GM18507 (cell line): Measurements from ENCODE around the gene DPH3.
A peak's percentile ranks its signal among the peaks of the same experiment; 100 is the strongest.
"Not testable (repeated sequence)": the region's sequence is repeated elsewhere in the genome, so short reads cannot be mapped to it uniquely, and the experiment has no call there.

Source experiments
- DNase-seq: peaks from one replicate; pipeline ENCODE4 v3.0.0; 2011; ENCODE audit warnings: low read depth; ENCODE audit not compliant: insufficient read length; ENCODE audit errors: extremely low spot score
- FAIRE-seq: peaks from 2 replicates; lab custom pipeline; 2011; peaks lifted over from hg19 to GRCh38; lab: Jason Lieb, UNC

DPH3 gene

GRCh38 chr3:16264708-16265454 is at the start of gene DPH3, which contains the start of gene OXNAD1:
DPH3 (minus strand) TSS chr3:16264943; CDS start chr3:16264876, 67 bp downstream.
OXNAD1 (plus strand) TSS chr3:16265212; CDS start chr3:16270953, 5,741 bp downstream.
- DNase-seq (peak; percentile 97), FAIRE-seq (peak; percentile 97)

GRCh38 chr3:16313886-16314645 is 49.3 kb upstream of the DPH3 start:
- DNase-seq = no peak
- FAIRE-seq = peak; percentile 52

DNA sequence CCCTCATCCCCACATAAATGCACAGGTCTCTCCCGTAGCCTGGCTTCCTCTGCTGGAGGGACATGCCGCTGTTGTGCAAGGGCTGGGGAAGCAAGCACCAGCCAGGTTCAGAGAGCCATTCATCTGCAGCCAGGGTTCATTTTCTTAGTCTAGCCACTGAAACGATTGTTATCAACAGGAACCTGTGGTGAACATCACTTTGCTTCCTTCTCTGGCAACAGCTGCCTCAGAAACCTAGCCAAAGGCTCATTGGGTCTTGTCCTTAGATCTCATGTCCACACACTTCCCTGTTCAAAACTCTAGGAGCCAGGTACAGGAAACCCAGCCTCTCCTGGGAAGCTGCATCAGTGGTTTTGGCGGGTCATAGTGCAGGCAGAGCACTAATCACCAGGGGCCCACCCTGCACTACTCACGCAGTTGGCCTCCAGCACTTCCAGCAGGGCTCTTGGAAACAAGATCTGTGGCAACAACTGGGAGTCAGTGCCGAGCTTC is 47.3 kb upstream of the DPH3 start:
- FAIRE-seq = peak; percentile 73

DNA sequence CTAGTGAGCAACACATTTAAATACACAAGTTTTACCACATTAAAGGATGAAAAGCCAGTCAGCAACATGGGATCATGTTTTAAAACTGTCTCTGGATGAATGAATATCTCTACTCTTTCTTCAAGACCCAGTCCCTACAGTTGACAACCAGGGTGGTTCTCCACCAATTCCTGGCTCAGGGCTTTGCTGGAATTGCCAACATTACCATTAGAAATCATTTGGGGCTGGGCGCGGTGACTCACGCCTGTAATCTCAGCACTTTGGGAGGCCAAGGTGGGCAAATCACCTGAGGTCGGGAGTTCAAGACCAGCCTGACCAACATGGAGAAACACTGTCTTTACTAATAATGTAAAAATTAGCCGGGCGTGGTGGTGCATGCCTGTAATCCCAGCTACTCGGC is 45.7 kb upstream of the DPH3 start:
- not testable (repeated sequence) for DNase-seq, FAIRE-seq

More for the DNA sequence above, 47.3 kb upstream of the DPH3 start:
- DNase-seq = no peak

DNA sequence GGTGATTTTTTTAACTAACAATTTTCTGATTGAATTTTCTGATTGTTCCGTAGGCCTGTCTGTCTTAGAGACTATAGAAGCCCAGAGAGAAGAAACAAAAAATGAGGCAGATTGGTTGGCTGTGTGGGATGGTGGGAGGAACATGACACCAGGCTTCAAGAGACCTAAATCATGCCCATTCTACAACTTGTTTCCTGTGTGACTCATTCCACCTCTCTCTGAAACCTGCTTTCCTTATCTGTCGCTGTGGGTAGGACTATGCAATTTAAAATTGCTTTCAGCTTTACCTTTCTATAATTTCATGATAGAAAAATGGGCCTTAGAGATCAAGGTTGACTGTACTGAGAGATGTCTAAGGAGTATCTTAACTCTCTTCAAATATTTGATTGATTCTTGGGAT is 44.8 kb upstream of the DPH3 start:
- DNase-seq = no peak
- FAIRE-seq = peak; percentile 88

DNA sequence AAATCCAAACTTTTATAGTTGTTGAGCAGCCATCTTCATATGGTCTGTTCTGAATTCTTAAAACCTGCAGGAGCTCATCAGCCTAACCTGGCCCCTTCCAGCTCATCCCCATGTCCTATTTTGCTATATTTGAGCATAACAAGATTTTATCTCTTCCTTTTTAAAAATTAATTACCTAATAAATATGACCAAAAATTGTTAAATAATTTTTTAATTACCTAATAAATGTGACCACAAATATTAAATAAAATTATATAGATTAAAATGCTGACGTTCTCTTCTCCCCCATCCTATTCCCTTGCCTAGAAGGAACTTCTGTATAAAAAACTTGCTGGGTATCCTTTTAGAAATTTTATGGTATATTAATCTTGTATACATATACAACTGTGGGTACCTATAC is 44.0 kb upstream of the DPH3 start:
- no peak for FAIRE-seq

DNA sequence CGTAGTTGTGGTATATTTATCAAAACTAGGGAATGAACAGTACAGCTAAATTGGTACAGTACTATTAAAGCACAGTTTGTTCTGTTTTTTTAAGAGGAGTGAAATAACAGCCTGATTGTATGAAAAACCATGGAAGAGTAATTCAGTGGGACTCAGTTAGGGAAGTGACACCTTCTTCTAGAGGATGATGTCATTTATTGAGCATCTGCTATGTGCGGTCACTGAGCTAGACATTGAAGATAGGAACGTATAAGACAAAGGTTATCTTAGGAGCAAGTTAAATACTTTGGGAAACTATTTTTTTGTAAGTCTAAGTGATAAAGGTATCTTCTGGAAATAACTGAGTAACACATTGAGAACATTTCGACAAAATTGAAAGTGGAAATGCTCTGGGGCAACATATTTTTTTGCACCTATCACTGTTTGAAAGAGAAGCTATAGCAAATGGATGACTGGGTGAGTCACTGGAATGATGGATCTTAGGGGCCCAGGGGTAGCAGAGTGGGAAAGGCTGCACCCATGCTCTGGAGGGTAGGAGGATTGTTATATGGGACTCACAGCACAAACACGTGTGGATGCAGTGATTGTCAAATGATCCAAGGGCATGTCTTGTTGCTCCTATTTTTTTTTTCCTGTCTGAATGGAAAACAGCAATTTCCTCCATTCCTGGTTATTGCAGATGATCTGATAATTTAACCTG is 43.2 kb upstream of the DPH3 start:
- DNase-seq (no peak), FAIRE-seq (no peak)

More for the DNA sequence above, 44.0 kb upstream of the DPH3 start:
- DNase-seq = no peak

DNA sequence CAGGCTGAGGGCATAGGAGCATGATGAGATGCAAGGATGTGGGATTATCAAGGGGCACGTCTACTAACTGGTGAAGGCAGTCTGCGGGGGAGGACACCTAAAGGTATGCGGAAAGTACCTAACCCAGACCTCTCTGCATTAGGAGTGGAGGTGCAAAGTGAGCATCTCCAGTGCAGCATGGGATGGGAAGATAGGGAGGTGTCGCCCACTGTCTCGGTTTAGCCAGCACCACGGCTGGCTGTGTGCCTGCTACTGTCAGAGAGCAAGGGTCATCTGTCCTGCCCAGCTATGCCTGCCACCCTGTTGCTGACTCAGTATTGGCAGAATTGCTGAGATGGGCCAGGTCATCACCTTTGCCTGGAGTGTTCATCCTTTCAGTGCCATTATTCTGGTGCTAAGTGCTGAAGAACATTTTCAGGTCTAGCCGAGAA is 40.4 kb upstream of the DPH3 start:
- DNase-seq = no peak
- no peak for FAIRE-seq

- FAIRE-seq (no peak), DNase-seq (no peak)
Measured at GRCh38 chr3:16304061-16305010, 39.6 kb upstream of the DPH3 start.

GRCh38 chr3:16303037-16303575 is 38.4 kb upstream of the DPH3 start:
- no peak for DNase-seq

GRCh38 chr3:16302082-16302631 is 37.4 kb upstream of the DPH3 start:
- no peak for DNase-seq
- no peak for FAIRE-seq

More at GRCh38 chr3:16303037-16303575, 38.4 kb upstream of the DPH3 start:
- FAIRE-seq = no peak

DNA sequence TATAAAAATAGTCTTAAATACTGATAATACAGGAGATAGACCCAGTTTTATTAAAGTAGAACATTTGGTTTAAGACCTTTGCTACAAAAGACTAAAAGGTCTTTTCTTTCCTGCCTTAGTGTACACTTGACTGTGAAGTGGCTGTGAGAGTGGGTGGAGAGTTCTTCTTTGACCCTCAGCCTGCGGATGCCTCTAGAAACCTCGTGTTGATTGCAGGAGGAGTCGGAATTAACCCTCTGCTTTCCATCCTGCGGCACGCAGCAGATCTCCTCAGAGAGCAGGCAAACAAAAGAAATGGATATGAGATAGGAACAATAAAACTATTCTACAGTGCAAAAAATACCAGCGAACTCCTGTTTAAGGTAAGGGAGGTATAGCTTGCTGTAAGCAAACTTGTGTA is 36.8 kb upstream of the DPH3 start:
- DNase-seq = no peak
- FAIRE-seq = no peak

DNA sequence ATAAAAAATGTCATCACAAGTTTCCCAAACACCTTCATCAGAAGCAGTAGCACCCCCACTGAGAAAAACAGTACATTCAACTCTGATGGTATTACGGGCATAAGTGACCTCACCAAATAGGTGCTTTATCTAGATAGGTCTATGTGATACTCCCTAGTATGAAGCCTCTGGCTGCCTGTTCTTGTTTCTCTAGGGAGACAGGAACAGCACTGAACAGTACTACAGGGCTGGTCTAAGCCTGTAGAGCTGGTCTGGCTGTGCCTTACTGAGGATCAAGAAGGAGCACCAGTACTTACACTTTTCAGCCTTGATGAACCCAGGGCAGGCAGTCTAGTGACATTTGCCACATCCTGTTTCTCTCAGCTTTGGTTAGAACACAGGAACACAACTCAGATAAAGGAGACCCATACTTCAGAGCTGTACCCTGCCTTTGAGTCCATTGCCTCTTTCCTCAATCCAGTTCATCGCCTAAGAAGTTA is 36.2 kb upstream of the DPH3 start:
- DNase-seq (no peak), FAIRE-seq (peak; percentile 85)

DNA sequence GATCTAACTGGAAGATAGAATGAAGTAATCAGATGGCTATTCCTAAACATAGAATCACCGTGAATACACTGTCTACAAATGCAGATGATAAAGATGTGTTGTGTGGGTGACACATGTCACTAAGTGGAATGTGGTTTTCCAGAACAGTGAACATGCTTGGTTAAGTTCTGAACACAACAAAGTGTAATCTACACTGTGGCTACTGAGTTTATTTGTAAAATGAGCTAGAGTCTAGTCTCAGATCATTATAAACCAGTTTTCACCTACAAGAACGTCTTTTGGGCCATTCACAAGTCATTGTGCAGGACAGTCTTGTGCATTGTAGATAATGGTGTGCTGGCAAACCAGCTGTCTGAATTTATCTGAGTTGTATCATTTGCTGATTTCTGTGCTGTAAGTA is 35.6 kb upstream of the DPH3 start:
- peak; percentile 87 for FAIRE-seq
- no peak for DNase-seq

GRCh38 chr3:16299746-16300145 is 35.0 kb upstream of the DPH3 start:
- DNase-seq (no peak), FAIRE-seq (no peak)

DNA sequence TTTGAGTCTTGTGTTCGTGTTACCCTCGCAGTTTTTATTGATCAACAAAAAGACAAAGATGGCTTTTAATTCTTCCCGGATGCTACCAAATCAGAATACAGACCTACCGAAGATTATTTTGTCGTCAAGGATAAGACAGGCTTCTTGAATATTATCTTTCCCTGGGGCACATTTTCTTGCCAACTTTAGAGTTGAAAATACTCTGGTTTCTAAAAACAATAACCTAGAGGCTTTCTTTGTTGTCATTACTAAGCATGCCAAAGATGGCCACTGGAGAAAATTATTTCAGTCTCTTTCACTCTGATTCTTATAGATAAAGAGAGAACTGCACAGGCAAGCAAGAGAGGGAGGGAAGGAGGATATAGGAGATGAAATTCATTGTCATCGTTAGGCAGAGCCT is 34.1 kb upstream of the DPH3 start:
- FAIRE-seq = no peak
- DNase-seq = no peak

DNA sequence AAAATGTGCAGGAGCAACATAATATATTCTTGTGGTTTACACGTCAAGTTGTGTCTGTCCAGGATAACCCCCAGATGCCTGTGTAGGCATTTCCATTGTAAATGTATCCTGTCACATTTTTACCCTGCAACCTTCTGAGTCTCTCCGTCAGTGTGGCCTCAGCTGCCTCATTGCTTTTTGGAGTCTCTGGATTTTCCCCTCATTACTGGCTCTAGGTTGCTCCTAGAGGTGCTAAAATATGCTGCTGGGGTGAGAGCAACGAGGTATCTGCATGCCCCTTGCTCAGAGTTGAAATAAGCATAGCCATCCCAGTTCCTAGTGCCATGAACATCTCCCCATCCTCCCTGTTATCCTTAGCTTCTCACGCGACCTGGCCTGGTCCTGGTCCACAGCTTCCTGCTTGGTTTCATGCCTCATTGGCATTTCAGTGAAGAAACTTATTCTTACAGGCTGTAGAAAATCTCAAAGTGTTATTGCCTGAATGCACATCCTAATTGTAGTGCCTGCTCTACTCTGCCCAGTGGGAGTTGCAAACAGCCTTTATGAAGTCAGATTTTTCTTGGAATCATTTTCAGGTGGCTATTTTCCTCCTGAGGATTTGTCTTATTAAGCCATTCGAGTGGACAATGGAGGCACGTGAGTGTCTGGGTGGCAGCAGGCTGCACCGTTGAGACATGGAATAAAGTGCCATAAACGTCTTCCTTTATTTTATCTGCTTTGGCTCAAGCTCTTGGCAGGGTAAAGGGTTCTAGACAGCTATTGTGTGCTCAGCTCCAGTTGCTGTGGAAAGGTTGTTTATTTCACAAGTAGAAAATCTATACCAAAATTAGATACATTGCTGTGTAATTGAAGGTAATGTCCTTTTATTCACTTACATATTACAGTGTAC is 33.5 kb upstream of the DPH3 start:
- DNase-seq (no peak), FAIRE-seq (no peak)
